Adrenal gland (tissue), 5 donors: ENCODE results near the gene POLG2.

ENCODE experiments used
- CTCF ChIP-seq, 6 experiments: fragments of 450-650 bp in 4 of 6; fragments of 200-600 bp in 2 of 6; sonication (generic) in 1 of 6; IDR thresholded peaks; 1 replicate in 5 of 6; 2 replicates in 1 of 6; pipeline versions ENCODE4 v1.5.1 to v1.8.0; 2016 to 2021; ENCODE audit warnings: antibody characterized with exemption in 6 of 6, mild to moderate bottlenecking in 2 of 6, moderate library complexity in 1 of 6
- POLR2A ChIP-seq, 2 donors: fragments of 450-650 bp; IDR thresholded peaks; one replicate each; pipeline ENCODE4 v1.6.1; 2017; ENCODE audit warnings: antibody characterized with exemption in 2 of 2, mild to moderate bottlenecking in 2 of 2, moderate library complexity in 1 of 2
- donor health status: DM: no; HTN: no; CAD: no.

- TF ChIP-seq CTCF (IDR thresholded peaks at IDR 0.05), result no peak
- no peak for TF ChIP-seq POLR2A (IDR thresholded peaks at IDR 0.05)
These were observed 4.9 kb downstream of the POLG2 start for GRCh38 chr17:64491994-64492393.
